Measurements from ENCODE around the gene SH2B2.

GRCh38 chr7:102292813-102293798 is 6.4 kb downstream of the SH2B2 start:
- TF ChIP-seq EP300 (IDR thresholded peaks at IDR 0.05) (no peak), CTCF (IDR thresholded peaks at IDR 0.05) (no peak)

Data from suprapubic skin (tissue), 3 donors.